GM13977 (cell line): ENCODE data around the gene MTCL1.

Experiments used
- DNase-seq: peaks from one replicate; pipeline ENCODE4 v3.0.0; 2012; ENCODE audit warnings: low spot score
- CTCF ChIP-seq: IDR thresholded peaks from 2 replicates; pipeline ENCODE4 v1.5.1; 2012; ENCODE audit warnings: mild to moderate bottlenecking, control low read depth; ENCODE audit not compliant: insufficient read depth; ENCODE audit errors: extremely low read depth, missing control alignments
- in situ Hi-C: fragments of 300-500 bp; cut with MboI; formaldehyde crosslinking; loops from one replicate; pipeline ENCODE4 v1.12.0; 2022; ENCODE audit warnings: low sequenced_read_pairs, low pct_unique_long_range_greater_than_20kb, mixed read lengths, inconsistent platforms; ENCODE audit not compliant: unreplicated experiment

The MTCL1 gene

DNA sequence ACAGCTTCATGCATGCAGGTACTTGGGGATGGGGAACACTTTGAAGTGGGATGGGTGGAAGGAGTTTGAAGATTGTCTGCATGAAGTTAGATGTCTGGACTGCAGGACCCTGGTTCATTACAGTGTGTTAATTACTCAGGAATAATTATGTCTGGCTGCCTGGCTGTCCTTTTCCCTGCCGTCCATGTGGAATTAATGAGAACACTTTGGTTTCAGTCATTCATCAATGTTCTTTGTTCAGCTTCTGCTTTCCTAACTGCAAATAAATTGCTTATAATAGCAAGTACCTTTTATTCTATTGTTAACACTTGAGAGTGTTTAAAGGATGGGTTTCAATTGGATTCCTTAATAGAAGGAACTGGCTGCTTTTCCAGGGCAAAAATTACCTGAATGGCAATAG, 35.8 kb downstream of the MTCL1 start:
- no peak for TF ChIP-seq CTCF
- in situ Hi-C loops = no loop called here
- DNase-seq = no peak

DNA sequence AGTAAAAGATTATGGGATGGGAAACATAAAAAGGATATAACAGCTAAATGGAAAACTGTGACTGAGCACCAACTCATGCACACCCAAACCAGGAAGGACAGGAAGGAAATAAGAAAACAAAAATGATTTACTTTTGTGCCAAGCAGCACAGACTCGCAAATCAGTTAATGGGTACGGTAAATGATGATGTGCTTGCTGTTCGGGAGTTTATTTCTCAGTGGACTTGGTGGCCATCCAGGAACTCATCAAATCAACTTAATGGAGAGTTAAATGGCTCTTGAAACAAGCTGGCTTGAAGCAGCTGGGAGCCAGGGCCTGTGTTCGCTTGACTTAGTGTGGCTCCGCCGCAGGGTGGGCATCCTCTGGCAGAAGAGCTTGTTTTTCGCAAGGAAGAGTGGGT, 36.2 kb downstream of the MTCL1 start:
- no peak for TF ChIP-seq CTCF
- no peak for DNase-seq
- in situ Hi-C loops = no loop called here

GRCh38 chr18:8742387-8743361, 37.3 kb downstream of the MTCL1 start:
- DNase-seq = no peak
- TF ChIP-seq CTCF = no peak
- in situ Hi-C loops = no loop called here

- no peak for DNase-seq
- in situ Hi-C loops = no loop called here
- TF ChIP-seq CTCF = no peak
Observed at GRCh38 chr18:8744038-8744437, 38.7 kb downstream of the MTCL1 start.

- no peak for DNase-seq
- in situ Hi-C loops = no loop called here
- TF ChIP-seq CTCF = no peak
Observed at GRCh38 chr18:8744656-8745055, 39.3 kb downstream of the MTCL1 start.

DNA sequence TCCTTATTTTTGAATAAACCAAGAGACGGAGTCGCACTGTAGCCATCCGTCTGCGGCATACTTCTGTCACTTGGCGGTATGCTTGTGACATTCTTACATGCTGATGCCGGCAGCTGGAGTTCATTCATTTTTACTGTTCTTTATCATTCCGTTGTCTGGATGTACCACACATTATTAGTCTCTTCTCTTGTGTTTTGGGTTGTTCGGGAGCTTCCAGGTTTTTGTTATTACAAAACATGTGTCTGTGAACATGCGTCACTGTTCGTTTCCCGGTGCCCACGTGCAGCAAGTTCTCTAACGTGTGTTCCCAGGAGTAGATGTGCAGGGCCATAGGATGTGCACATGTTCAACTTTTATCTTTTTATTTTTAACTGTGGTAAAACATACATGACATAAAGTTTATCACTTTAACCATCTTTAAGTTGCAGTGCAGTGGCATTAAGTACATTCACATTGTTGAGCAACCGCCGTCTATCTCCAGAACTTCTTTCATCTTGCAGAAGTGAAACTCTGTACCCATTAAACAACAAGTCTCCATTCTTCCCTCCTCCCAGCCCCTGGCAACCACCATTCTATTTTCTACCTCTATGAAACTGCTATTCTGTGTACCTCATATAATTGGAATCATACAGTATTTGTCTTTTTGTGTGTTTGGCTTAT, 40.1 kb downstream of the MTCL1 start:
- no peak for DNase-seq
- no peak for TF ChIP-seq CTCF
- in situ Hi-C loops = no loop called here
